T-helper 1 cell treated with Interleukin-12 subunit alpha and Interleukin-12 subunit beta and Interleukin-4 antibody, amounts not matched to agents 30 ng/mL and 1 ng/mL, for 36 hours (primary cell): ENCODE results near the gene TTLL10. TPM values are rescaled to one million over a fixed set of nuclear protein-coding genes. Genes with fewer than 3 reads are reported as not detected.

ENCODE experiments used
- intact Hi-C: fragments of 100-400 bp; cut with micrococcal nuclease; formaldehyde crosslinking; loops from one replicate; pipeline ENCODE4 v1.15.1; 2024
- total RNA-seq: library from RNA; stranded (reverse); gene quantifications from 2 replicates; pipeline ENCODE4 v1.2.3, GENCODE V29; 2022

Gene TTLL10
- total RNA-seq, 1 donor from 2014 or later = 1.7 TPM

DNA sequence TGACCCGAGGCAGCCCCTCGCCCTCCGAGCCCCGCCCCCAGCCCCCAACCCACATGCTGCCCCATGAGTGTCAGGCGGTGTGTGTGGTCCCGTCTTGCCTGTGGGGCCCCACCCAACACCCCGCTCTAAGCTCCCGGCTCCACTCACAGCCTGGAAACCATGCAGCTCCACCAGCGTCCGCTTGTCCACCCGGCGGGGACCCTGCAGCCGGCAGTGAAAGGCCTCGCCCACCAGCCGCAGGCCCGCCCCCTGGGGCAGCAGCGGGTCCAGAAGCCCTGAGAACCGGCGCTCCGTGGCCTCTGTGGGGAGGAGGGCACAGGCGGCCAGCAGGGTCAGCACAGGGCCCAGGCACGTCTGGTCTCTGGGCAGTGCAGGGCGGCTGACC, 70.1 kb downstream of the TTLL10 start:
- intact Hi-C loops = no loop called here

- intact Hi-C loops = no loop called here
These were observed 70.6 kb downstream of the TTLL10 start for GRCh38 chr1:1244192-1244811.

DNA sequence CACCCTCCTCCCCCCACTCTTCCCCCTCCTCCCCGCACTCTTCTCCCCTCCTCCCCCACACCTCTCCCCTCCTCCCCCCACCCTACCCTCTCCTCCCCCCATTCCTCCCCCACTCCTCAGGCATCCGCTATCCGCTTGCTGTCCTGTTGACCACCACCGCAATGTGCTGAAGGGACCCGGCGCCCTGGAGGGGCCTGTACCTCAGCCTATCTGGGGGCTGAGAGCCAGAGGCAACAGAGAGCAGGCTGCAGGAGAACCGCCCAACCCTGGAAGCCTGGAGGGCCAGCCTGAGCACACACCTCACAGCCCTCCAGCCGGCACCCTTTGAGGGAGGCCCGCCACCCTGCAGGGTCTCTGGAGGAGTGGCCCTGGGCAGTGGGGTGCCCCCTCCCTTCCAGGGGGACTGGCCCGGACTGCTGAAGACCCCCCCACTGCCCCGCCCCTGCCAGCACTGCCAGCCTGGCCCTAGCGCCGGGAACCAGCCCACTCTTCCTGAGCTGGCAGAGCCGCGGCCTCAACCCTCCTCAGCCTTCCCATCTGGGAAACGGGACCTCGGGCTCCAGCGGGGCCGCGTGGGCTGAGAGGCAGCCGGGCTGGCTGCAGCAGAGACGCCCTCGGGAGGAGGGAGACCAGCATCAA, 71.6 kb downstream of the TTLL10 start:
- intact Hi-C loops = no loop called here

DNA sequence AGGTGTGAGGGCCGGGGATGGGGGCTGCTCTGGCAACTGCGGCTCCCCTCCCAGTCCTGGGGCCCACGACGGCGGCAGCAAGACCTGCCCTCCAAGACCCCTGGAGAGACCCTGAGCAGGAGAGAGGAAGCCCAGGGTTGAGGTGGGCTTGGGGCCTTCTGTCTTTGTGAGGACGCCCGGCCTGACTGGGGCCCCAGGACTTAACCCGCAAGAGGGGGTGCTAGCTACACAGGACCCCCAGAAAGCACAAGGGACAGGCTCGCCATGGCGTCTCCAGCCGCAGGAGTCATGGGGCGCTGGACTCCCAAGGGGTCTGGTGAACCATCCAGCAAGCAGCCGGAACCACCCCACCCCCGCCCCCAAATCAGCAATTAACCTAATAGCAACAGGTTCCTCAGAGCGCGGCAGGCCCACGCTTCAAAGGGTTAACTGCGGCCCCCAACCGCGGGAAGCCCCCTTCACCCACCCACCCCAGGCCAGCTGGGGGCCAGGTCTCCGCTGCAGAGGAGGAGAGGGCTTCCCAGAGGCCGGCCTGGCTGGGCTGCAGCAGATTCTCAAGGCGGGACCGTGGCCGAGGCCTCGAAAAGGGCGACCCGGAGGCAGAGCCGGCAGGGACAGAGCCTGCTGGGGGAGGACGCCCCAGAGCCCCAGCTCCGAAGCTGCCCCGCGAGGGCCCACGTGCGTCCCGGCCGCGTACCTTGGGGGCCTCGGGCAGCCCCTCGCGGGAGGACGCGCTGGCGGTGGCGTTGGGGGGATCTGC, 72.3 kb downstream of the TTLL10 start:
- intact Hi-C loops = no loop called here

GRCh38 chr1:1246577-1247340, 73.1 kb downstream of the TTLL10 start, which contains the start of gene C1QTNF12:
TSS of gene C1QTNF12 (minus strand) at chr1:1246722. CDS start at chr1:1246690, 32 bp downstream.
- intact Hi-C loops = no loop called here

GRCh38 chr1:1247341-1247913, 73.7 kb downstream of the TTLL10 start:
- intact Hi-C loops = no loop called here

Other genes starting within 250 kb of the TTLL10 start
- not detected in 2 replicates for gene SAMD11, start 250.0 kb upstream of the TTLL10 start, total RNA-seq
- gene NOC2L, start 214.6 kb upstream of the TTLL10 start, total RNA-seq = 90.0 and 93.1 TPM in 2 replicates
- gene KLHL17, start 213.3 kb upstream of the TTLL10 start, total RNA-seq = 26.0 and 28.3 TPM in 2 replicates
- gene PLEKHN1, start 207.4 kb upstream of the TTLL10 start, total RNA-seq = 2.2 and 2.4 TPM in 2 replicates
- gene PERM1, start 191.8 kb upstream of the TTLL10 start, total RNA-seq = not detected in 2 replicates
- gene HES4, start 173.8 kb upstream of the TTLL10 start, total RNA-seq = 0.39 and 0.46 TPM in 2 replicates
- gene ISG15, start 160.4 kb upstream of the TTLL10 start, total RNA-seq = 210 and 211 TPM in 2 replicates
- gene AGRN, start 153.8 kb upstream of the TTLL10 start, total RNA-seq = 12.7 and 12.9 TPM in 2 replicates
- gene RNF223, start 99.6 kb upstream of the TTLL10 start, total RNA-seq = not detected in 2 replicates
- gene C1orf159, start 57.8 kb upstream of the TTLL10 start, total RNA-seq = 22.9 and 23.7 TPM in 2 replicates
- 175 and 176 TPM in 2 replicates for gene TNFRSF18, start 32.7 kb downstream of the TTLL10 start, total RNA-seq
- gene TNFRSF4, start 40.3 kb downstream of the TTLL10 start, total RNA-seq = 406 and 418 TPM in 2 replicates
- 161 and 167 TPM in 2 replicates for gene SDF4, start 58.1 kb downstream of the TTLL10 start, total RNA-seq
- 30.8 and 32.5 TPM in 2 replicates for gene B3GALT6, start 58.4 kb downstream of the TTLL10 start, total RNA-seq
- 1.5 and 3.5 TPM in 2 replicates for gene C1QTNF12, start 72.8 kb downstream of the TTLL10 start, total RNA-seq
- gene UBE2J2, start 100.0 kb downstream of the TTLL10 start, total RNA-seq = 85.1 and 87.7 TPM in 2 replicates
- 2.8 and 4.6 TPM in 2 replicates for gene SCNN1D, start 106.6 kb downstream of the TTLL10 start, total RNA-seq
- 60.9 and 62.5 TPM in 2 replicates for gene ACAP3, start 134.1 kb downstream of the TTLL10 start, total RNA-seq
- 19.2 and 20.6 TPM in 2 replicates for gene PUSL1, start 134.7 kb downstream of the TTLL10 start, total RNA-seq
- 129 and 134 TPM in 2 replicates for gene INTS11, start 150.8 kb downstream of the TTLL10 start, total RNA-seq
- gene CPTP, start 150.9 kb downstream of the TTLL10 start, total RNA-seq = 20.4 and 20.8 TPM in 2 replicates
- gene TAS1R3, start 157.4 kb downstream of the TTLL10 start, total RNA-seq = 1.0 and 1.2 TPM in 2 replicates
- gene DVL1, start 175.5 kb downstream of the TTLL10 start, total RNA-seq = 39.1 and 43.8 TPM in 2 replicates
- 0.25 and 0.27 TPM in 2 replicates for gene MXRA8, start 184.7 kb downstream of the TTLL10 start, total RNA-seq
- 104 and 114 TPM in 2 replicates for gene AURKAIP1, start 201.3 kb downstream of the TTLL10 start, total RNA-seq
- 119 and 120 TPM in 2 replicates for gene CCNL2, start 225.5 kb downstream of the TTLL10 start, total RNA-seq
- gene MRPL20, start 233.4 kb downstream of the TTLL10 start, total RNA-seq = 138 and 139 TPM in 2 replicates
- gene ANKRD65, start 247.4 kb downstream of the TTLL10 start, total RNA-seq = not detected in 2 replicates